ENCODE measurements around the gene ATP5PO. TPM values are rescaled to one million over a fixed set of nuclear protein-coding genes. Genes with fewer than 3 reads are reported as not detected.
"Not testable (repeated sequence)": the region's sequence is repeated elsewhere in the genome, so short reads cannot be mapped to it uniquely, and the experiment has no call there.

ATP5PO gene
- total RNA-seq, 2 donors from 2014 or later = 123 to 142 TPM

GRCh38 chr21:33884376-33885171 lies 31.0 kb downstream of the ATP5PO start:
- DNase-seq (ENCODE audit: low spot score) (no peak), ATAC-seq (no peak)
- Mint-ChIP-seq H3K9me3 (no peaks in the 10 kb centered on the region), H3K4me1 (ENCODE audit: low read depth in 2 of 2) (no peaks in the 10 kb centered on the region), H3K4me3 (no peak overlapping the region), H3K36me3 (no peaks in the 10 kb centered on the region), H3K27ac (no peak overlapping the region), H3K27me3 (peaks cover 12 to 13% of the 10 kb centered on the region in 2 donors)

DNA sequence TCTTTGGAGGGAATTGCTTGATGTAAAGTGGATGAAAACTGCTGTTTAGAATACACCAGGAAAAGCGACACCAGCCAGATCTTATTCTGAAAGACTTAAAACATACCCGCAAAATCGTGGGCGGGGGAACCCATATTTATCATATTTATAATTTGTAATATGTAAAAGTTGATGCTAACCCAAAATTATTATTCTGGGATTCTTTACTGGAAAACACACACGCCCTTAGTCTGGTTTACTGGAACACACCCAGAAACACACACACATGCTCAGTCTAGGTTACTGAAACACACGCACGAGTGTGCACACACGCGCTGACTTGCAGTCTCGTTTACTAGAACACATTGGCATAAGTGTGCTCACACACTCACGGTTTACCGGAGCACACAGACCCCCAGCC lies 32.5 kb downstream of the ATP5PO start:
- H3K36me3 Mint-ChIP-seq = no peaks in the 10 kb centered on the region
- ATAC-seq (no peak), DNase-seq (ENCODE audit: low spot score) (no peak)
- no peak overlapping the region for H3K27ac Mint-ChIP-seq
- peaks cover 16 to 17% of the 10 kb centered on the region in 2 donors for H3K27me3 Mint-ChIP-seq
- H3K9me3 Mint-ChIP-seq = no peaks in the 10 kb centered on the region
- no peak overlapping the region for H3K4me3 Mint-ChIP-seq
- H3K4me1 Mint-ChIP-seq (ENCODE audit: low read depth in 2 of 2) = no peaks in the 10 kb centered on the region

- DNase-seq (ENCODE audit: low spot score) = no peak
- H3K36me3 Mint-ChIP-seq = no peaks in the 10 kb centered on the region
- ATAC-seq = no peak
- H3K27ac Mint-ChIP-seq = no peak overlapping the region
- H3K4me3 Mint-ChIP-seq = no peak overlapping the region
- H3K4me1 Mint-ChIP-seq (ENCODE audit: low read depth in 2 of 2) = no peaks in the 10 kb centered on the region
- H3K27me3 Mint-ChIP-seq = peaks cover 17 to 24% of the 10 kb centered on the region in 2 donors
- H3K9me3 Mint-ChIP-seq = no peaks in the 10 kb centered on the region
Observed at GRCh38 chr21:33881689-33882440, 33.7 kb downstream of the ATP5PO start.

DNA sequence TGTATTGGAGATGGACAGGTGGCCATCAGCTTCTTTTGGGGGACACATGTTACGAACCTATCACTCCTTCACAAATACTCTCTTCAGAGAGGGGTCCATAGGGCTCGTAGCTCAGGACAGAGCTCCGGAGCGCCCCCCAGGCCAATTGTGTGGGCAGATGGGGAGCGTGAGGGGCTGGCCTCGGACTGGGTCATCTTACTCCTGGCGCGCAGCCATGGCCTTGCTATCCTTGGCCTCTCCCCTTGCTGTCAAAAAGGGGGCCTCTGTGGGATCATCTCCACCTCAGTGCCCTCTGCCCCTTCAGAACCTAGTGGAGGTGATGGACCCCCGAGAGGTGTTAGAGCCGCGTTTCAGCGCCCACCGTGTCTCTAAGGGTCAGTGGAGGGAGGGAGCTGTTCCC lies 35.0 kb downstream of the ATP5PO start:
- H3K36me3 Mint-ChIP-seq = no peaks in the 10 kb centered on the region
- ATAC-seq = no peak
- peaks cover 24 to 31% of the 10 kb centered on the region in 2 donors for H3K27me3 Mint-ChIP-seq
- no peaks in the 10 kb centered on the region for H3K9me3 Mint-ChIP-seq
- H3K4me1 Mint-ChIP-seq (ENCODE audit: low read depth in 2 of 2) = no peaks in the 10 kb centered on the region
- no peak overlapping the region for H3K27ac Mint-ChIP-seq
- H3K4me3 Mint-ChIP-seq = no peak overlapping the region
- no peak for DNase-seq (ENCODE audit: low spot score)

DNA sequence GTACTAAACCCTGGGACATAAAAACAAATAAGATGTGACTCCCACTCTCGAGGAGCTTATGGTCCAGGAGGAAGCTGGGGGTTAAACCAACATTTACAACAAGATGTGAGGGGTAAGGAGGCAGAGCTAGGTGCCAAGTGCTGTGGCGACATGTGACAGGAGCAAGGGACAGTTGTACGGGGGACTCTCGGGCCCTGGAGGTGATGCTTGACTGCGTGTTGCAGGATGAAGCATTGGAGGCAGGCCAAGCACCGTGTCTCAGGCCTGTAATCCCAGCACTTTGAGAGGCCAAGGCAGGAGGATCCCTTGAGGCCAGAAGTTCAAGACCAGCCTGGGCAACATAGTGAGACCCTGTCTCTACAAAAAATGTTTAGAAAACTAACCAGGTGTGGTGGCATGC lies 36.8 kb downstream of the ATP5PO start:
- ATAC-seq = no peak
- H3K9me3 Mint-ChIP-seq = no peaks in the 10 kb centered on the region

GRCh38 chr21:33875026-33875695 lies 40.4 kb downstream of the ATP5PO start:
- H3K4me1 Mint-ChIP-seq (ENCODE audit: low read depth in 2 of 2) = no peaks in the 10 kb centered on the region
- H3K36me3 Mint-ChIP-seq = no peaks in the 10 kb centered on the region
- H3K27me3 Mint-ChIP-seq = peaks cover 14 to 19% of the 10 kb centered on the region in 2 donors
- no peak overlapping the region for H3K4me3 Mint-ChIP-seq
- ATAC-seq (no peak), DNase-seq (ENCODE audit: low spot score) (no peak)
- no peaks in the 10 kb centered on the region for H3K9me3 Mint-ChIP-seq
- no peak overlapping the region for H3K27ac Mint-ChIP-seq

More for the DNA sequence above, 36.8 kb downstream of the ATP5PO start:
- Mint-ChIP-seq H3K4me3 (no peak overlapping the region), H3K27me3 (peaks cover 14 to 19% of the 10 kb centered on the region in 2 donors), H3K36me3 (no peaks in the 10 kb centered on the region), H3K4me1 (ENCODE audit: low read depth in 2 of 2) (no peaks in the 10 kb centered on the region), H3K27ac (no peak overlapping the region)
- no peak for DNase-seq (ENCODE audit: low spot score)

DNA sequence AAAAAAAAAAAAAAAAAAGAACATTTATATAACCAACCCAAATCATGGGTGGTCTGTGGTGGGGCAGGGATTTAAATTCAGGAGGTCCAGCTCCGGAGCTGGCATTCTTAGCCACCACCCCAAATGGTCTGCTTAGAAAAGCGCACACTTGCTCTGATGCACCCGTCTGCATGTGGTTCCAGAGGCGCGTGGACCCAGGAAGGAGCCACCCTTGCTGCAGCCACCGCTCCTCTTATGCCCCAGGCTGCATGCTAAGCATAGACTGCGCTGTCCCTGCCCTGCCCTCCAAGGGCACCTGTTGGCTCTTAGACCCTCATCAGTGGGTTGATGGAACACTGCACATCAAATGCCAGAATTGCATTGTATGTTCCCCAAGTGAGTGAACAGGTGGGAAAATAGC lies 41.4 kb downstream of the ATP5PO start:
- peaks cover 14 to 19% of the 10 kb centered on the region in 2 donors for H3K27me3 Mint-ChIP-seq
- no peaks in the 10 kb centered on the region for H3K9me3 Mint-ChIP-seq
- H3K27ac Mint-ChIP-seq = no peak overlapping the region
- ATAC-seq (no peak), DNase-seq (ENCODE audit: low spot score) (no peak)
- H3K4me3 Mint-ChIP-seq = no peak overlapping the region
- H3K4me1 Mint-ChIP-seq (ENCODE audit: low read depth in 2 of 2) = no peaks in the 10 kb centered on the region
- no peaks in the 10 kb centered on the region for H3K36me3 Mint-ChIP-seq

DNA sequence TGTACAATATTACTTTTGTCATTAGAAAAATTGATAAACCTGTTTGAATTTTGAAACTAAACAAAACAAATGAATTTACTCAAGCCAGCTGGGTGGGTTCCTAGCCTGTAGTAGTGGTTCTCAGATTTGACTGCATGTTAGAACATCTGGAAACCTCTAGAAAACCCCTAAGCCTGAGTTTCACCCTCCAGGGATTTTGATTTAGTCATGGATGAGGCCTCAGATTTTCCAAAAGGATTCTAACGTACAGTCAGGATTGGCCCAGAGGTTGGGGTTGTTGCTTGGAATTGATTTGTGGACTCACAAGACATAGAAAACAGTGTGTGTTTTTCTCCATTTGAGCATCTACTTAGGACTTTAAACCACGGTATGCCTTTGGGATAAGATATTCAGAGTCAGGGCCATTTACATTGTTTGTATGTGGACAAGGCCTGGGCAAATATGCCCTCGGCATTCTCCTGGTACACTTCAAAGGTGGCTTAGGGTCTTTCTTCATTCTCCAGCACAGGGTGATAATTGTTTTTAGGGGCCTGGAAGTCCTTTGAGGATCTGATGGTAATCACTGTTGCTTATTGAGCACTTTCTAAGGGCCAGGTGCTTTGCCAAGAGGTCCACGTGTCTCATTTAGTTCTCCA lies 42.6 kb downstream of the ATP5PO start:
- no peaks in the 10 kb centered on the region for H3K4me1 Mint-ChIP-seq (ENCODE audit: low read depth in 2 of 2)
- H3K27ac Mint-ChIP-seq = no peak overlapping the region
- no peaks in the 10 kb centered on the region for H3K9me3 Mint-ChIP-seq
- no peak for ATAC-seq
- H3K36me3 Mint-ChIP-seq = no peaks in the 10 kb centered on the region
- peaks cover 11 to 13% of the 10 kb centered on the region in 2 donors for H3K27me3 Mint-ChIP-seq
- H3K4me3 Mint-ChIP-seq = no peak overlapping the region
- DNase-seq (ENCODE audit: low spot score) = no peak

DNA sequence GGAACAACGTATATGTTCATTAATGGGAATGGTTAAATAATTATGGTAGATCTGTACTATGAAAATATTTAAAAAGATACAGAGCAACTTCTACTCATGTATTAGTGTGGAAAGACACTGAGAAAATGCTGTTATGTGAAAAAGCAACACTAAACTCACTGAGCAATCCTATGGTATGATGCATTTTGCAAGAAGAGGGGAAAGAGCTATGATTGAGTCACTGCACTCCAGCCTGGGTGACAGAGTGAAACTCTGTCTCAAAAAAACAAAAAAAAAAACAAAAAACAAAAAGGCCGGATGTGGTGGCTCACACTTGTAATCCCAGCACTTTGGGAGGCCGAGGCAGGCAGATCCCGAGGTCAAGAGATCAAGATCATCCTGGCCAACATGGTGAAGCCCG lies 44.4 kb downstream of the ATP5PO start:
- Mint-ChIP-seq H3K36me3 (no peaks in the 10 kb centered on the region), H3K27ac (no peak overlapping the region), H3K27me3 (peaks cover 3 to 8% of the 10 kb centered on the region in 2 donors), H3K4me3 (no peak overlapping the region), H3K9me3 (no peaks in the 10 kb centered on the region), H3K4me1 (ENCODE audit: low read depth in 2 of 2) (peaks cover 3 to 4% of the 10 kb centered on the region in 2 donors)
- ATAC-seq (no peak), DNase-seq (ENCODE audit: low spot score) (no peak)

DNA sequence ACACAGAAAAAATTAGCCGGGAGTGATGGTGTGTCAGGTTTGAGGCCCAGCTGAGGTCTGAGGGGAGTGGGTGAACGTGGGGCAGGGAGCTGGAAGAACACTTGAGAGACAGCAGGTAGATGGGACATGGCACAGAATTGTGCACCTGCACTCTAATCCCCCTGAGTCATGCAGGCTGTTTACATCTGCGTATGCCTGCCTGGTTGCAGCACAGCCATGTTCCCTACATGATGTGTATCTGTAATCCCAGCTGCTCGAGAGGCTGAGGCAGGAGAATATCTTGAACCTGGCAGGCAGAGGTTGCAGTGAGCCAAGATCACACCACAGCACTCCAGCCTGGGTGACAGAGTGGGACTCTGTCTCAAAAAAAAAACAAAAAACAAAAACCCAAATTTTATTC lies 44.8 kb downstream of the ATP5PO start:
- no peaks in the 10 kb centered on the region for H3K36me3 Mint-ChIP-seq
- H3K9me3 Mint-ChIP-seq = no peaks in the 10 kb centered on the region
- DNase-seq (ENCODE audit: low spot score) (no peak), ATAC-seq (no peak)
- H3K27ac Mint-ChIP-seq = no peak overlapping the region
- H3K27me3 Mint-ChIP-seq = peaks cover 0 to 4% of the 10 kb centered on the region in 2 donors
- no peak overlapping the region for H3K4me3 Mint-ChIP-seq
- H3K4me1 Mint-ChIP-seq (ENCODE audit: low read depth in 2 of 2) = peaks cover 3 to 4% of the 10 kb centered on the region in 2 donors

DNA sequence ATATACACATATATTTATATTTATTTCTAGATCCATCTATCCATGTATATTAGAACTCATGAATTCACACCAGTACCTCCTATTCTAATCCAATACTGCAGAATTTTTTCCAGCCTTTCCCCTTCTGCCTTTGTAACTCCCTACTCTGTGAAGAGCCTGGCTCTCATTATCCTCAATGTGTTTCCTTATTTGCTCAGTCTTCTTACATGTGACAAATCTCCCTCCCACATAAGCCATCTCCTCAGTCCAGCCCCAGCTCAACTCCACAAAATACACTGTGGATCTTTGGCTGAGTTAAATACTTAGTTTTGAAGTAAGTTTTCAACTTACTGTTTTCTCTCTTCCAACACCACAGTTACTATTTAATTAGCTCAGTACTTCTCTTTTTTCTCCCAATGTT lies 45.7 kb downstream of the ATP5PO start:
- H3K27ac Mint-ChIP-seq = no peak overlapping the region
- ATAC-seq (no peak), DNase-seq (ENCODE audit: low spot score) (no peak)
- peaks cover 3 to 4% of the 10 kb centered on the region in 2 donors for H3K4me1 Mint-ChIP-seq (ENCODE audit: low read depth in 2 of 2)
- H3K9me3 Mint-ChIP-seq = no peaks in the 10 kb centered on the region
- H3K4me3 Mint-ChIP-seq = no peak overlapping the region
- H3K27me3 Mint-ChIP-seq = peaks cover 0 to 2% of the 10 kb centered on the region in 2 donors
- no peaks in the 10 kb centered on the region for H3K36me3 Mint-ChIP-seq

GRCh38 chr21:33867868-33868267 lies 47.7 kb downstream of the ATP5PO start:
- not testable (repeated sequence) for H3K36me3 Mint-ChIP-seq; H3K27me3 Mint-ChIP-seq; H3K4me1 Mint-ChIP-seq (ENCODE audit: low read depth in 2 of 2); DNase-seq (ENCODE audit: low spot score); ATAC-seq; H3K9me3 Mint-ChIP-seq
- Mint-ChIP-seq H3K27ac (peak overlapping the region in 1 of 2 donors; percentile 70), H3K4me3 (peak overlapping the region; percentile 79)

- Mint-ChIP-seq H3K36me3 (no peaks in the 10 kb centered on the region), H3K4me3 (no peak overlapping the region), H3K27ac (no peak overlapping the region), H3K9me3 (no peaks in the 10 kb centered on the region), H3K27me3 (peaks cover 2 to 7% of the 10 kb centered on the region in 2 donors), H3K4me1 (ENCODE audit: low read depth in 2 of 2) (peaks cover 3 to 4% of the 10 kb centered on the region in 2 donors)
- no peak for ATAC-seq
- no peak for DNase-seq (ENCODE audit: low spot score)
Observed at GRCh38 chr21:33866826-33867225, 48.8 kb downstream of the ATP5PO start.

All from natural killer cell treated with Interleukin-12 subunit alpha and Interleukin-12 subunit beta and Interleukin-15 and Interleukin-18, amount 100 ng/mL, for 72 hours (primary cell).